Measurements from ENCODE around the gene ADAMTS20.
"Not testable (repeated sequence)": the region's sequence is repeated elsewhere in the genome, so short reads cannot be mapped to it uniquely, and the experiment has no call there.

Gene ADAMTS20

GRCh38 chr12:43361031-43361710, 190.8 kb downstream of the ADAMTS20 start:
- DNase-seq, result no peak

- DNase-seq, result not testable (repeated sequence)
Observed at GRCh38 chr12:43360001-43360400, 192.0 kb downstream of the ADAMTS20 start.

- DNase-seq, result no peak
Observed at GRCh38 chr12:43357141-43357540, 194.9 kb downstream of the ADAMTS20 start.

DNA sequence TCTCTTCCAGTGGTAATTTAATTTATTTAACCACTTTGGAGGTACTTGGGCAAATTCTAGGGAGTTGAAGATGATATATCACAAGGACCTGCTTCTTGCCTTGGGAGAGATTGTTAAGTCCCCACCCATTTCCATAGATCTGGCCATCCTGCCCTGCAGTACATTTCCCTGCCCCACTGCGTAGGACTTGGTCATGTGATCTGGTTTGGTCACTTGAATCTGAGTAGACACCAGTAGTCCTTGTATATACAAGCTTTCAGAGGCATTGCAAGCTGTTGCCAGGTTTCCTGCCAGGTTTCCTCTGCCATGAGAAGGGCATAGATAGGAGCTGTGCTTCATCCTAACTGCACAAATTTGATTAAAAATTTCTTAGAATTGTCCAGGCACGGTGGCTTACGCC, 200.0 kb downstream of the ADAMTS20 start:
- DNase-seq, result no peak

- DNase-seq, result no peak
Observed at GRCh38 chr12:43349863-43350262, 202.1 kb downstream of the ADAMTS20 start.

DNA sequence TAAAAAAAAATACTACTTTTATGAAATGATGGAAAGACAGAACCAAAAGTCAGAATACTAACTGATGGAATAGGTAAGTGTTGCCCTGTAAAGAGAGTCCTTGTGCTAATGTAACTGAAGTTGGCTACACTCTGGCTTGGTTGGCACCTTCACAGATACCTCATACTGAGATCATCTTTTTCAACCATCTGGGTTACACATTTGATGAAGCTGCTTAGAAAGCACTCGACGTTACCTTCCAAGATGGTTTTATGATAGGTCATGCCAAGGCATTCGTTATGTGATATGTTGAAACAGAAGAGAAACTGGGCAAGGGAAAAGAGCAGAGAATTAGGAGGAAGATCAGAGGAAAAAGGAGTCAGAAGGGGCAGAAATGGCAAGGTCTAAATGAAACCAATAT, 203.8 kb downstream of the ADAMTS20 start:
- DNase-seq, result no peak

DNA sequence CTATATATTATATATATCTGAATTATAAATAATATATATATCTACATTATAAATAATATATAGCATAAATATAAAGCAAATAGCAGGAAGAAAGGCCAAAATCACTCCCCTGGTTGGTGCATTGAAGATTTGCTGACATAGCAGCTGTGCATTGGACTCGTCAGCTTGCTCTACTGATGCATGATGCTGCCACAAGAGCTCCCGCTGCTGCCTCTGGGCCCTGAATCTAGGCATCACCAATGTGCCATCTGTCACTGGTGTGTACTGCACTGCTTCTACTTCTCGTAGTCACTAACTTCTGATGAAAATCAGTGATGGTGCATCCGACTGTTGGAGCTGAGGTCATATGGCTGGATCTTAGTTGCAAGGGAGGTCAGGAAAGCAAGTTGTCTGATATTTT, 205.0 kb downstream of the ADAMTS20 start:
- no peak for DNase-seq

GRCh38 chr12:43345023-43345422, 207.0 kb downstream of the ADAMTS20 start:
- DNase-seq, result no peak

DNA sequence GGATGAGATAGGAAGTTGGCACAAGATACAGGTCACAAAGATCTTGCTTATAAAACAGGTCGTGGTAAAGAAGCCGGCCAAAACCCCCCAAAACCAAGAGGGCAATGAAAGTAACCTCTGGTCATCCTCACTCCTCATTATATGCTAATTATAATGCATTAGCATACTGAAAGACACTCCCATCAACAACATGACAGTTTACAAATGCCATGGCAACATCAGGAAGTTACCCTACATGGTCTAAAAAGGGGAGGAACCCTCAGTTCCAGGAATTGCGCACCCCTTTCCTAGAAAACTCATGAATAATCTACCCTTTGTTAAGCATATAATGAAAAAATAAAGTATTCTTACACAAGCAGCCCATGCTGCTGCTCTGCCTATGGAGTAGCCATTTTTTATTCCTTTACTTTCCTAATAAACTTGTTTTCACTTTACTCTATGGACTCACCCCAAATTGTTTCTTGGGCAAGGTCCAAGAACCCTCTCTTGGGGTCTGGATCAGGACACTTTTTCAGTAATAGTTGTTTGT, 210.2 kb downstream of the ADAMTS20 start:
- DNase-seq, result not testable (repeated sequence)

DNA sequence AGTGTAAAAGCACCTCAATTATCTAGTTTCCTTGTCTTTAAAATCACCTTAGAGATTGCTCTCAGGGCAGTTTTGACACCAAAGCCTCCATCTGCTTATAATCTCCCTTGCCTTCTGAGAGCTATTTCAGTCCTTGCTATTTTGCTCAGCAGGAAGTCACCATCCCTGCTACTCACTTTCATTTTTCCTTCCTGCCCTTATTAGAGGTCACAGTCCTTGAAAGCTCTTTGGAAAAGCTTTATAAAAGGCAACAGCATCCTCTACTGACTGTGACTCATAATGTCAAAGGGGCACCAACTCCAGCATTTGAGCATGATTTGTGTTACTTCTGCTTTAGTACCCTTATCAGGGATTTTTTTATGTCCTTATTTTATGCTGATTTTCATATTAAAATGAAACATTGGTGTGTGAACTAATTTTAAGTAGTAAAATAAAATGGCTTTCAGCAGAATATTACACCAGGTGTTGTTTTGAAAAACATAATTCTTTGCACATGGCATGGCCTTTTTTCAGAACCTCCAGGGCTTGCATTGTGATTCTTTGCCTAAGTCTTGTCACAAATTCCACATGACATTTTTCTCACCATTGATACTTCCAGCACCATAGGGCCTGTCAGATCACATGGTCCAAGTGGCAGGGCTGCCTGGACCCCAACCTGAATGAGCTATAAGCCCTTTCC, 213.0 kb downstream of the ADAMTS20 start:
- DNase-seq, result no peak

GRCh38 chr12:43337571-43338444, 214.2 kb downstream of the ADAMTS20 start:
- no peak for DNase-seq

DNA sequence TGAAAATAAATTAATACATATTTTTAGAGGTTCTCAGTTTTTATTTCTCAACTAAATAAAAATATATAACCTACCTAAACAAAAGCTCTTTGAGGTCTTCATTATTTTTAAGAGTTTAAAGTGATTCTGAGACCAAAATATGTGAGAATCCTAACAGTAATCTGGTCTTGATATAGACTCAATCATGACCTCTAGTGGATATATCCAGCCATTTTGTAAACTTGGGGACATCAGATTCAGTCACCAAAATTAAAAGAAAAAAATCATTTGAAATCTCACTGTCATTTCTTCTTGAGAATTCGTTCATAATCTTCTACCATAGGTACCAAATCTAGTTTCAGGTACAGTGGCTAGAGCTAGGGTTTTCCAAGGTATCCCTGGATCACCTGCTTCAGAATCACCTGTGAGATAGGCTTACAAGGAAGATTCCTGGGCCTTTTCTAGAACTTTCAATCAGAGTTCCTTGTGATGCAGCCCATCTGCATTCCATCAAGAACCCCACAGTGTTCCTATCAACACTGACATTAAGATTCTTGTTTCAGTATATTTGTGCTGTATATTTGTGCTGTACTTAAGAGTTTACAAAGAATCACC, 214.9 kb downstream of the ADAMTS20 start:
- DNase-seq, result no peak

DNA sequence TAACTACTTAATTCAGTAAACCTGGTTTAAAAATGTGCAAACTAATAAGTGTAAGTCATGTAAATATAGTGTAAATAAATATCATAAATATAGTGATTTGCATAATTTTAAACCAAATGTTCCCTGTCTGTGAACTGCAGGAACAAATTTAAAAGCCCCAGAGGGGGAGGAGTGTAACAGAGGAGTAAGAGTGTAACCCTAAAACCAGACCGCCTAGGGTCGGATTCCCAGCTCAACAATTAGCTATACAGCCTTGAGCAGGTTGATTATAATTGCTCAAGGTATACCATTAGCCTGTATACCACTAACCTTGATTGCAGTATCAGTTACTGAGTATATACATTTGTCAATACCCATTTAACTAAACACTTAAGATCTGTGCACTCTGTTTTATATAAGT, 218.4 kb downstream of the ADAMTS20 start:
- no peak for DNase-seq

GRCh38 chr12:43332977-43333640, 218.9 kb downstream of the ADAMTS20 start:
- no peak for DNase-seq

DNA sequence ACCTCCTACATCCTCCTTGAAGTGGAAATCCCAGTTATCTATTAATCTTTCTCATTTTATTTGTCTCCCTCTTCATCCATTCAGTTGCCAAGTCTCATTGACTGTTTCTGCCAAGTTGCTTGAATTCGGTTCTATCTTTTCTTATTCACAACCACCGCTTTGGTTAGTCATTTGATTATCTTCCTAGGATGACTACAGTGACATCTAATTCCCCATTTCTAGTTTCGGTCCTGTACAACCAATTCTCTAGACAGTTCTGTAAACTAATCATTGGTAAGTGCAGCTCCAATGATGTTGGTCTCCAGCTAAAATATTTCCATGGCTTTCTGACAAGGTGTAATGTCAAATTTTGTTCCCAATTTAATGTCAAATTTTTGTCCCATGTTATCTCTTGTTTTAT, 220.1 kb downstream of the ADAMTS20 start:
- no peak for DNase-seq

- DNase-seq, result no peak
Observed at GRCh38 chr12:43329375-43329774, 222.6 kb downstream of the ADAMTS20 start.

GRCh38 chr12:43325786-43326185, 226.2 kb downstream of the ADAMTS20 start:
- no peak for DNase-seq

DNA sequence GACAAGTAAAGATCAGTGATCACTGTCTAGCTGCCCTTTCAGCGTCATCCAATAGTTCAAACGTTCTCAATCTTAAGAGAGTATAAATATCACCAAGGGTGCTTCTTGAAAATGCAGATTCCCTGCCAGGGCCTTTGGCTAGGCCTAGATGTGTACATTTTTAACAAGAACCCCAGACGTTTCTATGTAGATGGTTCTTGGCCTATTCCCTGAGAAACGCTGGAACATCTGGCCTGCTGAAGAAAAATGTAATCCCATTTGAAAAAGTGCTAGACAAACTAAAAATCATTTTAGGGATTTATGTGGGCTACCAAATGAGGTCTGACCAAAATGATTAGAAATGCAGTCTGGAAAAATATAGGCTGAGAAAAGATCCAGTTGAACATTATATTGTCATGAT, 231.7 kb downstream of the ADAMTS20 start:
- DNase-seq, result no peak

GRCh38 chr12:43318021-43318420, 234.0 kb downstream of the ADAMTS20 start:
- DNase-seq, result no peak

DNA sequence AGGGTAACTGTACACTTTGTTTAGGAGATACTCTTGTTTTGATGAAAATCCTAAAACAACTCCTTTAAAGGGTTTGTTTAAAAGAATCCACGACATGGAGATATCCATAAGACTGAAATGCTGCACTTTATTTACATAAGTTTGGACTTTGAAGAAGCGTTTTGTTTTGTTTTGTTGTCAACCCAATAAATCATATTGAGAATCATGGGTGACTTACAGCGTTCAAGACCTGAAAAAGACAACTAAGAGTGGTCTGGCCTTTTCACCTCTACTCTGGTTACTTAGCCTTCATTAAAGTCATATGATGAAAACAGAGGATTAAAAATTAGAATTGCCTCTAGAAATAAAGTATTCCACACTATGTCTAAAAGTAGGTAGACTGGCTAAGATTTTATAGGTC, 234.8 kb downstream of the ADAMTS20 start:
- DNase-seq, result no peak

GRCh38 chr12:43316520-43316919, 235.5 kb downstream of the ADAMTS20 start:
- no peak for DNase-seq

GRCh38 chr12:43315961-43316360, 236.0 kb downstream of the ADAMTS20 start:
- DNase-seq, result no peak

All from midbrain (tissue), 1 donor.